ENCODE data around the gene SLC48A1. TPM values are rescaled to one million over a fixed set of nuclear protein-coding genes. Genes with fewer than 3 reads are reported as not detected.

The SLC48A1 gene
- total RNA-seq, 1 experiment from 2014 or later, result 20.0 TPM

- TF ChIP-seq ZBTB33 (IDR thresholded peaks at IDR 0.05; ENCODE audit: extremely low read depth, insufficient replicate concordance, low read length) (no peak), CBX3 (IDR thresholded peaks at IDR 0.05; ENCODE audit: low read depth) (no peak), ZNF274 (IDR thresholded peaks at IDR 0.05; ENCODE audit: low read depth, low read length) (no peak), POLR2AphosphoS5 (IDR thresholded peaks at IDR 0.05; ENCODE audit: low read depth, low read length) (no peak)
Measured at GRCh38 chr12:47800582-47800981, 27.5 kb downstream of the SLC48A1 start (continued).

GRCh38 chr12:47801170-47801903 lies 28.3 kb downstream of the SLC48A1 start:
- ATAC-seq (no peak), DNase-seq (ENCODE audit: low read depth, low spot score) (no peak)
- H3K4me1 ChIP-seq (ENCODE audit: control insufficient read depth in 1 of 2, insufficient read depth in 2 of 2, low read length in 2 of 2), result no peaks in the 10 kb centered on the region
- H3K4me2 ChIP-seq (ENCODE audit: low read length), result no peak overlapping the region
- H3K27ac ChIP-seq (ENCODE audit: low read depth, low read length), result no peak overlapping the region
- H3K9me3 ChIP-seq (ENCODE audit: control insufficient read depth in 1 of 2, insufficient read depth in 1 of 2, low read depth in 1 of 2, low read length in 2 of 2), result no peaks in the 10 kb centered on the region
- BruUV-seq (replicated peaks), result no TSS peak
- intact Hi-C loops (cut with micrococcal nuclease), result no loop called here
- no peak overlapping the region for H3K4me3 ChIP-seq (replicated peaks in 1 of 2; ENCODE audit: low read depth in 1 of 2, low read length in 2 of 2)
- H2AFZ ChIP-seq (ENCODE audit: low read depth, low read length, poor library complexity, severe bottlenecking), result no peak overlapping the region
- ChIA-PET POLR2A (interaction anchor here (1.2 kb wide), 1 partner anchor 28 kb away, joined by 3 read pairs; no protein-coding TSS in a partner anchor), CTCF (interaction anchor here (1.2 to 7.7 kb wide), 2 partner anchors 35 to 37 kb away, joined by 3 to 85 read pairs; no protein-coding TSS in a partner anchor), RAD21 (ENCODE audit: low non-redundant PET in 1 of 2, low total read pairs in 2 of 2, uncharacterized antibody in 2 of 2, unreplicated experiment in 2 of 2) (interaction anchor here in 1 of 2 experiments (0.6 kb wide), 1 partner anchor 19 kb away, joined by 6 read pairs; no protein-coding TSS in a partner anchor)
- H3K9me2 ChIP-seq (ENCODE audit: insufficient read depth), result no peaks in the 10 kb centered on the region
- H3K79me2 ChIP-seq (ENCODE audit: insufficient read depth, low read length), result peaks cover 13% of the 10 kb centered on the region; the same call in 1 of the 2 replicates
- no peaks in the 10 kb centered on the region for H4K20me1 ChIP-seq (ENCODE audit: insufficient read depth)
- H3K27me3 ChIP-seq (ENCODE audit: insufficient read depth, low read length), result no peaks in the 10 kb centered on the region
- H3K36me3 ChIP-seq (ENCODE audit: control insufficient read depth in 1 of 2, insufficient read depth in 2 of 2, low read length in 2 of 2), result no peaks in the 10 kb centered on the region; a peak in 1 of 4 replicates
- H3K9ac ChIP-seq (ENCODE audit: low read length), result no peak overlapping the region
- no peak for TF ChIP-seq CBX3 (IDR thresholded peaks at IDR 0.05; ENCODE audit: low read depth)
- TF ChIP-seq ZBTB33 (IDR thresholded peaks at IDR 0.05; ENCODE audit: extremely low read depth, insufficient replicate concordance, low read length), result no peak
- no peak for TF ChIP-seq REST (IDR thresholded peaks at IDR 0.05; ENCODE audit: low read depth)
- TF ChIP-seq SIN3A (IDR thresholded peaks at IDR 0.05; ENCODE audit: low read depth), result no peak
- TF ChIP-seq ZNF274 (IDR thresholded peaks at IDR 0.05; ENCODE audit: low read depth, low read length), result no peak
- no peak for TF ChIP-seq FOSL1 (IDR thresholded peaks at IDR 0.05; ENCODE audit: low read depth)
- TF ChIP-seq EZH2 (IDR thresholded peaks at IDR 0.05), result no peak
- no peak for TF ChIP-seq EZH2phosphoT487 (IDR thresholded peaks at IDR 0.05; ENCODE audit: borderline replicate concordance)
- TF ChIP-seq YY1 (IDR thresholded peaks at IDR 0.05; ENCODE audit: extremely low read depth, insufficient replicate concordance, low read depth, low read length), result no peak
- TF ChIP-seq JUND (IDR thresholded peaks at IDR 0.05), result no peak
- no peak for TF ChIP-seq SRF (IDR thresholded peaks at IDR 0.05; ENCODE audit: low read depth)
- TF ChIP-seq CEBPB (IDR thresholded peaks at IDR 0.05; ENCODE audit: low read depth), result no peak
- TF ChIP-seq RAD21 (IDR thresholded peaks at IDR 0.05; ENCODE audit: low read depth), result no peak
